Effector memory CD8-positive, alpha-beta T cell (primary cell): ENCODE measurements around the gene FBXO40.
"Not testable (repeated sequence)": the region's sequence is repeated elsewhere in the genome, so short reads cannot be mapped to it uniquely, and the experiment has no call there.

Source experiments
- ATAC-seq: fragments of 150-1000 bp; cut with Tn5 transposase; replicated peaks from 2 replicates; pipeline ENCODE4 v1.10.0; 2021; ENCODE audit warnings: mild to moderate bottlenecking, moderate library complexity
- DNase-seq, 3 experiments: peaks; one replicate each; pipeline ENCODE4 v3.0.0; 2021
- H3K27ac Mint-ChIP-seq, 2 donors: one replicate each; pipeline ENCODE4 v1.8.0; 2022; ENCODE audit warnings: mild to moderate bottlenecking in 2 of 2, mixed read lengths in 2 of 2, moderate library complexity in 2 of 2
- H3K27me3 Mint-ChIP-seq, 2 donors: one replicate each; pipeline ENCODE4 v1.8.0; 2022; ENCODE audit warnings: mixed read lengths in 2 of 2
- H3K36me3 Mint-ChIP-seq: one replicate; pipeline ENCODE4 v1.8.0; 2022; ENCODE audit warnings: mild to moderate bottlenecking, moderate library complexity, mixed read lengths; ENCODE audit not compliant: insufficient read depth
- H3K4me1 Mint-ChIP-seq, 2 donors: one replicate each; pipeline ENCODE4 v1.8.0; 2022; ENCODE audit warnings: low read depth in 2 of 2, mixed read lengths in 2 of 2
- H3K4me3 Mint-ChIP-seq, 2 donors: one replicate each; pipeline ENCODE4 v1.8.0; 2022; ENCODE audit warnings: mild to moderate bottlenecking in 2 of 2, mixed read lengths in 2 of 2, moderate library complexity in 2 of 2
- H3K9me3 Mint-ChIP-seq, 2 donors: one replicate each; pipeline ENCODE4 v1.8.0; 2022; ENCODE audit warnings: mixed read lengths in 2 of 2

Gene FBXO40

DNA sequence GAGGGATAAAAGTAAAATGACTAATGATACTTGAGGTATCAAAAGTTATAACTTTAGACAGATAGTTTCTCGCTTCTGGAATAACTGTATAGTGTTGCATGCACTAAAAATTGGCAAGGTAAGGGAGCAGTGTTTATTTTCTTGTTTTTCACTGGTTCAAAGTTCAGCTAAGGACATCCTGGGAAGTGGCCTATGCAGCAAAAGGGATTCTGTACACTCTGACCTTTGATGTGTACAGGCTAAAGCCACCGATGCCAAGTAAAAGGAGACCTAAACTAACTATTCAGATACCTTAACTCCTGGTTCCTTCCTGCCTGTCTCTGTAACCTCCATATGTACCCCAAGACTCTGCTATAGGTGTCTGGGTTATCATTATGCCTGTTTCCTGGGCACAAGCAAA lies 1.7 kb downstream of the FBXO40 start:
- ATAC-seq = no peak
- H3K4me3 Mint-ChIP-seq = no peak overlapping the region

DNA sequence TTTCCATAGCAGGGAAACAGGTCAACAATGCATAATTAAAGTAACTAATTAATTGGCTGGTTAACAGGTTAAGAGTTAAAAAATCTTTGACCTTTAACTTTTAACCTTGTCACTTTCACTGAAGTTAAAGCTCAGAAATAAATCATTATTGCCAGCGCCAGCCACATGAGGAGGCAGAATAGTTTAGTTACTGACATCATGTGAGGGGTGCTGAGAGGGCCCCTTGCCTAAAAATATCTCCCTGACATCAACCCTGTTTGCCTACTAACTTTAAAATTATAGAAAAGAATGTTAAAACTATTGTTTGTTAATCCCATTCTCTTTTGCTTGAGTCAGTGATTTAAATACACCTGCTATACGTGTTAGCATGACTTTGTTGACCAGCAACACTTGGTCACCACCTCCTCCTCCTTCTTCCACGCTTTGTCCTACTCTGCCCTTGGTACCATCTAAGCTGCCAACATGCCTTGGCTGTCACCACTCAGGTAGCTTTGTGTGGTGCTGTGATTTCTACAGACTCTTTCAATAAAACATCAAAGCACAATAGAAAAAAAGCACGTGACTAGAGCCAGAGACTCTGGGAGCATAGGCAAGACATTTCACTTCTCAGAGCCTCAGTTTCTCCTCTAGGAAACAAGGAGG lies 2.7 kb downstream of the FBXO40 start:
- Mint-ChIP-seq H3K36me3 (peaks cover 2% of the 10 kb centered on the region), H3K27me3 (no peaks in the 10 kb centered on the region), H3K9me3 (no peaks in the 10 kb centered on the region), H3K4me3 (no peak overlapping the region), H3K27ac (no peak overlapping the region), H3K4me1 (no peaks in the 10 kb centered on the region)
- no peak for ATAC-seq
- DNase-seq = no peak

More for the DNA sequence above, 1.7 kb downstream of the FBXO40 start:
- H3K9me3 Mint-ChIP-seq = no peaks in the 10 kb centered on the region
- no peaks in the 10 kb centered on the region for H3K27me3 Mint-ChIP-seq
- peaks cover 2% of the 10 kb centered on the region for H3K36me3 Mint-ChIP-seq
- H3K27ac Mint-ChIP-seq = no peak overlapping the region
- no peak for DNase-seq
- H3K4me1 Mint-ChIP-seq = no peaks in the 10 kb centered on the region

DNA sequence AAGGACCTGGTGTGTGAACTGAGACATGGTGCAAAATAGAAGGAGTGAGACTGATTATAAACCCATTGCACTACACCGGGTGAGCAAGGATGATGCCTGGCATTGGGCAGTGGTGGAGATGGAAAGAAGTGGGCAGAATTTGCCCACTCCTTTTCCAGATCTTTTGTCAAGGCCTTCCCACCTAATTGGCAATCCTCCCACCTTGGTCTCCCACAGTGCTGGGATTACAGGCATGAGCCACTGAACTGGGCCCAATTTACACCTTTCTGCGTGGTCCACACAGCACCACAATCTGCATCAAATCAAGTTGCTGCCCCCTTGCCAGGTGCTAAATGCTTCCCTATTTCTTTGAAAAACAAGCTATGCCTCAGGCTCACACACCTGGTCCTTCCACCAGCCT lies 5.4 kb downstream of the FBXO40 start:
- Mint-ChIP-seq H3K4me3 (no peak overlapping the region), H3K4me1 (no peaks in the 10 kb centered on the region), H3K27me3 (no peaks in the 10 kb centered on the region), H3K9me3 (no peaks in the 10 kb centered on the region), H3K36me3 (peaks cover 2% of the 10 kb centered on the region), H3K27ac (no peak overlapping the region)
- ATAC-seq = no peak
- no peak for DNase-seq

DNA sequence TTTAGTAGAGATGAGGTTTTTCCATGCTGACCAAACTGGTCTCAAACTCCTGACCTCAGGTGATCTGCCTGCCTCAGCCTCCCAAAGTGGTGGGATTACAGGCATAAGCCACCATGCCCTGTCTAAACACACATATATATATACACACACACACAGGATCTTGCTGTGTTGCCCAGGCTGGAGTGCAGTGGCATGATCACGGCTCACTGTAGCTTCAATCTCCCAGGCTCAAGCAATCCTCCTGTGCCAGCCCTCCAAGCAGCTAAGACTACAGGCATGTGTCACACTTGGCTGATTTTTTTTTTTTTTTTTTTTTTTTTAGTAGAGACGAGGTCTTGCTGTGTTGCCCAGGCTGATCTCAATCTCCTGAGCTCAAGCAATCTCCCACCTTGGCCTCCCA lies 6.7 kb downstream of the FBXO40 start:
- H3K27ac Mint-ChIP-seq, H3K4me1 Mint-ChIP-seq, ATAC-seq, DNase-seq, H3K4me3 Mint-ChIP-seq, H3K36me3 Mint-ChIP-seq, H3K27me3 Mint-ChIP-seq, H3K9me3 Mint-ChIP-seq: not testable (repeated sequence)

DNA sequence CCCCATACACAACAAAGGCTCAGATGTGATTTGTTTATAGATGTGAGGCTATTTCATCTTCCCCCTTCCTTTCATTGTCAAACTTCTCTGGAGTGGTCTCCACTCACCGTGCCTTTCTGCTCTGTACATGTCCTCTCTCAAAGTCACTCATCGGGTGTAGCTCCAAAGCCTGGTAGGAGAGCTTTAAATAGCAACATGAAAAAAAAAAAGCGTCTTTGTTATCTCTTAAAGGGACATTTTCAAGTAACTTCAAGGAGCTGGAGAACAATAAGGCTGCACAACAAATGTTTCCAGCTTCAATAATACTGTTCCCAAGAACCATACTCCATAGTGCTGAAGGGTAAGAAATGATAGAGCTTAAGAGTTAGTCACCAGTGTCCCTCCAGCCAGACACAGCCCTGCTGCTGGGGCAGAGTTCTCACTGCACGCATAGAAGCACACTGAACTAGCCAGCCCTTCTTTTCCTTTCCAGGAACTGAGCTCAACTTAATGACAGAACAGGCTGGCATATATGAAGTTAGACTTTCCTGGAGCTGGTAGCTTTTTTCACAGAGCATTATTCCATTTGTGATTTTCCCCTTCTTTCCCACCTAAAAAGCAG lies 8.1 kb downstream of the FBXO40 start:
- ATAC-seq (no peak), DNase-seq (no peak)
- no peaks in the 10 kb centered on the region for H3K4me1 Mint-ChIP-seq
- no peak overlapping the region for H3K4me3 Mint-ChIP-seq
- no peaks in the 10 kb centered on the region for H3K27me3 Mint-ChIP-seq
- no peak overlapping the region for H3K27ac Mint-ChIP-seq
- no peaks in the 10 kb centered on the region for H3K9me3 Mint-ChIP-seq
- H3K36me3 Mint-ChIP-seq = peaks cover 2% of the 10 kb centered on the region

DNA sequence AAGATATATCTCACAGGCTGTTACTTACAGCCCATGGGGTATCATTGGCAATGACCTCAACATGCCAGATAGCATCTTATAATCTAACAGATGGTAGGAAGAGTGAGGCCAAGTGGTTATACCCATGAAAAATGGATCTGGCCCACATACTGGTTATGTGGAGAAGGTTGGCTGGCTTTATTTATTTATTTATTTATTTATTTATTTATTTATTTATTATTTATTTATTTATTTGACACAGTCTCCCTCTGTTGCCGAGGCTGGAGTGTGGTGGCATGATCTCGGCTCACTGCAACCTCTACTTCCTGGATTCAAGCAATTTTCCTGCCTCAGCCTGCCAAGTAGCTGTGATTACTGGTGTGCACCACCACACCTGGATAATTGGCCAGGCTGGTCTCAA lies 11.6 kb downstream of the FBXO40 start:
- DNase-seq = no peak
- no peak overlapping the region for H3K4me3 Mint-ChIP-seq
- no peak for ATAC-seq
- H3K36me3 Mint-ChIP-seq = no peaks in the 10 kb centered on the region
- no peaks in the 10 kb centered on the region for H3K9me3 Mint-ChIP-seq
- no peaks in the 10 kb centered on the region for H3K4me1 Mint-ChIP-seq
- H3K27me3 Mint-ChIP-seq = no peaks in the 10 kb centered on the region
- no peak overlapping the region for H3K27ac Mint-ChIP-seq

DNA sequence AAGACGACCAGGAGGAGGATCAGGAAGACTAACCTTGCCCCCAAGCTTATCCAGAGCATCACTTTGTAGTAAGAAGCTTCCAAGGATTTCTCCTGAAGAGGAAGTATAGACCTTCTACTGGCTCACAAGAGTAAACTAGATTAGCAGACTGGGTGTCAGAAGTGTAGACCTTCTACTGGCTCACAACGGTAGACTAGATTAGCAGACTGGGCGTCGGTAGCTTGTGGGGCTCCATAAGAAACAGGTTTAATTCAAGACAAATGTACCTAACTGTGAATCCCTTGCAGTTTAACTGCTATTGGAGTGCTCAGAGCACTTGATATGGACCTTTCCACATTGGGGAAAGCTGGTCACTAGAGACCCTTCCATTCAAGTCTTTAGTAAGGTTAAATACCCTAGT lies 12.9 kb downstream of the FBXO40 start:
- no peak for DNase-seq
- H3K27ac Mint-ChIP-seq = no peak overlapping the region

DNA sequence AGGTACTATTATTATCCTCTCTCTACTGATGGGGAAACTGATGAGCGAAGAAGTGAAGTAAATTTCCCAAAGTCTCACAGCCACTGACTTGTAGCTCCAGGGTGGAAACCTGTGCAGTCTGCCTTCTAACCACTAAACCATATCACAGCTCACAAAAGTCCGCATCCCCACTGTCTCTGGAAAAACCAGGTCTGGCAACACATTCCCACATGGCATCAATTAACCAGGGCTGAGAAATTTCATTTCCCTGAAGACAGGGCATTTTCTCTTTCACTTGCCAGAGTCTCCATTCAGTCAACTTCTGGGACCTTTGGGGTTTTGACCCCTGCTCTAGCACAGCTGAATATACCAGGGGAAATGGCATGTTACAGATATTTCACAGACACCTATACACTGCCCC lies 26.5 kb downstream of the FBXO40 start:
- Mint-ChIP-seq H3K27me3 (peaks cover 12% of the 10 kb centered on the region in 2 donors), H3K9me3 (no peaks in the 10 kb centered on the region), H3K27ac (no peak overlapping the region), H3K4me3 (no peak overlapping the region), H3K36me3 (no peaks in the 10 kb centered on the region), H3K4me1 (no peaks in the 10 kb centered on the region)
- ATAC-seq (no peak), DNase-seq (no peak)

More for the DNA sequence above, 12.9 kb downstream of the FBXO40 start:
- ATAC-seq = no peak
- no peaks in the 10 kb centered on the region for H3K27me3 Mint-ChIP-seq
- no peaks in the 10 kb centered on the region for H3K4me1 Mint-ChIP-seq
- H3K36me3 Mint-ChIP-seq = no peaks in the 10 kb centered on the region
- H3K9me3 Mint-ChIP-seq = no peaks in the 10 kb centered on the region
- no peak overlapping the region for H3K4me3 Mint-ChIP-seq

DNA sequence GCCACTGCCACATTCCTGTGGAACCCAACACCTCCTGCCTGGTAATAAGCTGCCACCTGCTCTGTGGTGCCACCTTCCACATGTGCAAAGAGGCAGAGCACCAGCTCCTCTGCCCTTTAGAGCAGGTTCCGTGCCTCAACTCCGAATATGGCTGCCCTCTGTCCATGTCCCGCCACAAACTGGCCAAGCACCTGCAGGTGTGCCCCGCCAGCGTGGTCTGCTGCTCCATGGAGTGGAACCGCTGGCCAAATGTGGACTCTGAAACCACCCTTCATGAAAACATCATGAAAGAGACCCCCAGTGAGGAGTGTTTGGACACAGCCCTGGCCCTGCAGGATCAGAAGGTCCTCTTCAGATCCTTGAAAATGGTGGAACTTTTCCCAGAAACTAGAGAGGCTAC lies 28.3 kb downstream of the FBXO40 start:
- H3K4me3 Mint-ChIP-seq = no peak overlapping the region
- H3K36me3 Mint-ChIP-seq = no peaks in the 10 kb centered on the region
- no peaks in the 10 kb centered on the region for H3K4me1 Mint-ChIP-seq
- H3K27me3 Mint-ChIP-seq = peaks cover 12% of the 10 kb centered on the region in 2 donors
- DNase-seq (no peak), ATAC-seq (no peak)
- H3K27ac Mint-ChIP-seq = no peak overlapping the region
- H3K9me3 Mint-ChIP-seq = no peaks in the 10 kb centered on the region

DNA sequence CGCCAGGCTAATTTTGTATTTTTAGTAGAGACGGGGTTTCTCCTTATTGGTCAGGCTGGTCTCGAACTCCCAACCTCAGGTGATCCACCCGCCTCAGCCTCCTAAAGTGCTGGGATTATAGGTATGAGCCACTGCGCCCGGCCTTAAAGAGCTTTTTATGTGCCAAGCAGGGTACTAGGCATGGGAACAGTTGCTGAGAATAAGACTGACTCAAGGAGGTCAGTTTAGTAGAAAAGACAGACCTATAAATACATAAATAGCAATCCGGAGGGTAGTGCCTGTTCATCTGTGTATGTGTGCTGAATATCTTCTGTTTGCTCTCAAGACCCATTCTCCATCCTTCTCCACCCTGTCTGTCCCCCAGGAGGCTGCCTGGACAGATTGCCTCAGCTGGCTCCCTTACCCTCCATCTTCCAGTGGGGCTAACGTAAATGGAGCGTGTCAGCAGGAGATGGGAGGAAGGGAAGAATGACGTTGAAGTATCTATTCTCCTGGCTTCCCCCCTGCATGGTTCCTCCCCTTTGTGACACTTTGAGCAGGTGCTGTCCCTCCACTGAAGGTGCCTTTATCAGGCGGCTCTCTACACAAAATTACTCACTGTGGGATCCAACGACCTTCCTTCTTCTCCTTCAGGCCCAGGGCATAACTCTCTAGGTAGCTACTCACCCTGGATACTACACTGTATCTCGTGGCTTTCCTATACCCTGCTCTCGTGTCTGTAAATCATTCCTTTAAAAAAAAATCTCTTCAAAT lies 31.1 kb downstream of the FBXO40 start:
- Mint-ChIP-seq H3K4me3 (no peak overlapping the region), H3K27ac (peak overlapping the region in 1 of 2 donors; percentile 2), H3K4me1 (no peaks in the 10 kb centered on the region), H3K27me3 (peaks cover 12% of the 10 kb centered on the region in 2 donors), H3K9me3 (no peaks in the 10 kb centered on the region), H3K36me3 (peaks cover 8% of the 10 kb centered on the region)
- no peak for ATAC-seq
- no peak for DNase-seq

DNA sequence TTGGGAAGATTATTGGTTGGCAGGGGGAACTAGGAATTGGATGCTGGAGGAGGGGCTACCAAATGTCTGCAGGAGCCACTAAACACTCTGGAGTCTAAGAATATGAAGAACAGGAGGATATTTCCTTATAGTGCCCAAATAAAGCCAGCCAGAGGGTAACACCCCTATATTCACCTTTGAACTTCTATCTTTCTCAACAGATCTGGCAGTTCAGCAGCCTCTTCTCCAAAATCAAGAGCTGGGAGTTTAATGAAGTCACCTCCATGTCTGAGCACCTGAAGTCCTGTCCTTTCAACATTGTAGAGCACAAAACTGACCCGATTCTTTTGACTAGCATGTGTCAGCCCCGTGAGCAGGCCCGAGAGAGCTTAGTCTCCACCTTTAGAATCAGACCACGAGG lies 33.3 kb downstream of the FBXO40 start:
- H3K4me1 Mint-ChIP-seq = peaks cover 1 to 3% of the 10 kb centered on the region in 2 donors
- DNase-seq = no peak
- H3K4me3 Mint-ChIP-seq = no peak overlapping the region
- H3K9me3 Mint-ChIP-seq = no peaks in the 10 kb centered on the region
- peaks cover 26% of the 10 kb centered on the region for H3K36me3 Mint-ChIP-seq
- H3K27me3 Mint-ChIP-seq = peaks cover 9% of the 10 kb centered on the region in 2 donors
- ATAC-seq = no peak
- no peak overlapping the region for H3K27ac Mint-ChIP-seq

DNA sequence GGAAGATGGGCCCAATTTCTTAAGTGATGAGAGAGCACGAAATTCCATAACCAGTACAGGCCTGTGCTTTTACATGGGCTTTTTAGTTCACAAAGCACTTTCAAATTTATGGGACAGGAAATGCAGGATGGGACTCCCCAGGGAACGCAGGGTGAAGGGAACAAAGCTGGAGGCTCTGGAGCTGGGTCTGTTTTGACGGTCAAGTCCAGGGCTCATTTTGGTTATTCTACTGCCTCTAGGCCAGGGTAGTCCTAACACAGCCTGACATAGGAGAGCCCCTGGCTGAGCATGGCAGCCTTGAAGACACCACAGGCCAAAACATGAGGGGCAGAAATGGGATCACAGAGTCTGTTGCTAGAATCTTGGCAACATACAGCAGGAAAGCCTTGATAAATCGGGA lies 34.0 kb downstream of the FBXO40 start:
- ATAC-seq = no peak
- H3K36me3 Mint-ChIP-seq = peaks cover 33% of the 10 kb centered on the region
- peaks cover 2% of the 10 kb centered on the region in 2 donors for H3K27me3 Mint-ChIP-seq
- H3K4me3 Mint-ChIP-seq = no peak overlapping the region
- no peak overlapping the region for H3K27ac Mint-ChIP-seq
- no peaks in the 10 kb centered on the region for H3K9me3 Mint-ChIP-seq
- H3K4me1 Mint-ChIP-seq = peaks cover 1 to 3% of the 10 kb centered on the region in 2 donors
- DNase-seq = no peak

DNA sequence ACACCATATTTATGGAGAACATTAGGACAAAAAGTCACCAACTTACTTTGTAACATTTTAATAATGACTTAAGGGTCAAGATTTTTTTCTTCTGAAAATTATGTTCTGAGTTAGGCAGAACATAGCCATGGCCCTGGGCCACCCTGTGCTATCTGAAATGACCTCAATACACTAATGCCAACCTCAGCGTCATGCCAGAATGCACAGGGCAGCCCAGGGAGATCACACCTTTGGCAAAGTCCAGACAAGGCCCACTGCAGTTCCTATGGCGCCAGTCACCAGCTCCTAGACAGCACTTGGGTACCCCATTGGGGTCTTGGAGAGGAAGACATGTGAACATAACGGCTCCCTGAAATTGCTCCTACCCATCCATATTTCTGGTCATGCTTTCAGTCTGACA lies 34.4 kb downstream of the FBXO40 start:
- peaks cover 1 to 3% of the 10 kb centered on the region in 2 donors for H3K4me1 Mint-ChIP-seq
- H3K27ac Mint-ChIP-seq = no peak overlapping the region
- ATAC-seq (no peak), DNase-seq (no peak)
- peaks cover 37% of the 10 kb centered on the region for H3K36me3 Mint-ChIP-seq
- H3K27me3 Mint-ChIP-seq = no peaks in the 10 kb centered on the region
- no peak overlapping the region for H3K4me3 Mint-ChIP-seq
- no peaks in the 10 kb centered on the region for H3K9me3 Mint-ChIP-seq

DNA sequence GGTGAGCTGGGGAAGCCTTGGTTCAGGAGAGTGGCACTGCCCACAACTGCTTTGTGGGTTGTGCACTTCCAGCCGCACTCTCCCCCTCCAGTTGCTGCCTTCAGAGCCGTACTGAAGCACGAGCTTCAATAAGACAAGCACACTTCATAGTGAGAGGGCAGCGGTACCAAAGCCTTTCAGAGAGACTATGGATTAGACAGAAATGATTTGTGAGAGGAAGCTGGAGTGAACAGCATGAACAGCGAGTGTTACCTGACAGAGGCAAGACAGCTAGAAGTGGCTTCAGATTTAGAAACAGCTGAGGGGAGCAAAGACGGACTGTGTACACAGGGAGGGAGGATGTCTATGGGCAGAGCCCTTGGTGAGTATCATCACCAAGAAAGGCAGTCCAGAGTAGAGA lies 36.4 kb downstream of the FBXO40 start:
- Mint-ChIP-seq H3K27ac (peak overlapping the region; percentile 44 to 80), H3K4me3 (no peak overlapping the region), H3K4me1 (peaks cover 1 to 3% of the 10 kb centered on the region in 2 donors), H3K9me3 (no peaks in the 10 kb centered on the region), H3K27me3 (no peaks in the 10 kb centered on the region), H3K36me3 (peaks cover 57% of the 10 kb centered on the region)
- ATAC-seq (no peak), DNase-seq (no peak)
